ENCODE data around the gene PRX. TPM values are rescaled to one million over a fixed set of nuclear protein-coding genes. Genes with fewer than 3 reads are reported as not detected.

PRX gene
- total RNA-seq, 1 experiment from 2014 or later, result 2.5 TPM

- H3K9me3 ChIP-seq (ENCODE audit: low read depth, low read length, poor library complexity, severe bottlenecking), result no peaks in the 10 kb centered on the region
- POLR2A ChIA-PET (ENCODE audit: low non-redundant PET), result interaction anchor here (0.5 kb wide), 1 partner anchor 25 kb away, joined by 3 read pairs; no protein-coding TSS in a partner anchor
- H3K4me1 ChIP-seq (ENCODE audit: insufficient read depth, low read length, poor library complexity, severe bottlenecking), result no peaks in the 10 kb centered on the region
- CTCF ChIA-PET, result interaction anchor here (2.5 kb wide), 1 partner anchor 13 kb away, joined by 14 read pairs; no protein-coding TSS in a partner anchor
- no peak overlapping the region for H3K27ac ChIP-seq (ENCODE audit: low read depth, low read length, poor library complexity, severe bottlenecking)
- no peak for DNase-seq (ENCODE audit: low spot score)
- no peaks in the 10 kb centered on the region for H3K27me3 ChIP-seq (replicated peaks; ENCODE audit: insufficient read depth, low read depth, low read length, poor library complexity)
- no TSS peak for BruUV-seq (replicated peaks)
- H3K36me3 ChIP-seq (ENCODE audit: insufficient read depth, low read length, poor library complexity, severe bottlenecking), result no peaks in the 10 kb centered on the region
- intact Hi-C loops (cut with micrococcal nuclease; ENCODE audit: unreplicated experiment), result no loop called here
- no peak for TF ChIP-seq CTCF (conservative IDR thresholded peaks at IDR 0.05; ENCODE audit: low read depth, low read length)
- TF ChIP-seq EZH2 (IDR thresholded peaks at IDR 0.05; ENCODE audit: borderline replicate concordance, low read depth, low read length, poor library complexity, severe bottlenecking), result no peak
- H3K4me3 ChIP-seq (ENCODE audit: low read depth, low read length, poor library complexity, severe bottlenecking), result no peak overlapping the region
These were observed 5.2 kb downstream of the PRX start for GRCh38 chr19:40407714-40408597.

- ChIA-PET POLR2A (ENCODE audit: low non-redundant PET) (no interaction called here), CTCF (interaction anchor here (0.7 kb wide), 2 partner anchors 196 to 264 kb away, joined by 4 read pairs; no protein-coding TSS in a partner anchor)
These were observed 9.8 kb downstream of the PRX start for GRCh38 chr19:40403262-40403984.

More at GRCh38 chr19:40403262-40403984, 9.8 kb downstream of the PRX start:
- intact Hi-C loops (cut with micrococcal nuclease; ENCODE audit: unreplicated experiment), result no loop called here
- no peak for TF ChIP-seq EZH2 (IDR thresholded peaks at IDR 0.05; ENCODE audit: borderline replicate concordance, low read depth, low read length, poor library complexity, severe bottlenecking)
- TF ChIP-seq CTCF (conservative IDR thresholded peaks at IDR 0.05; ENCODE audit: low read depth, low read length), result no peak
- Histone ChIP-seq H3K36me3 (ENCODE audit: insufficient read depth, low read length, poor library complexity, severe bottlenecking) (no peaks in the 10 kb centered on the region), H3K27me3 (replicated peaks; ENCODE audit: insufficient read depth, low read depth, low read length, poor library complexity) (no peaks in the 10 kb centered on the region), H3K4me3 (ENCODE audit: low read depth, low read length, poor library complexity, severe bottlenecking) (peak overlapping the region; percentile 62), H3K27ac (ENCODE audit: low read depth, low read length, poor library complexity, severe bottlenecking) (peak overlapping the region; percentile 64), H3K9me3 (ENCODE audit: low read depth, low read length, poor library complexity, severe bottlenecking) (no peaks in the 10 kb centered on the region), H3K4me1 (ENCODE audit: insufficient read depth, low read length, poor library complexity, severe bottlenecking) (no peaks in the 10 kb centered on the region)
- no TSS peak for BruUV-seq (replicated peaks)
- peak; percentile 84 for DNase-seq (ENCODE audit: low spot score)
